Fibroblast of gingiva (primary cell): Measurements from ENCODE around the gene CALML4.

Source experiments
- DNase-seq: peaks from one replicate; pipeline ENCODE4 v3.0.0-alpha.2; 2011; ENCODE audit warnings: low read depth

CALML4 gene

DNA sequence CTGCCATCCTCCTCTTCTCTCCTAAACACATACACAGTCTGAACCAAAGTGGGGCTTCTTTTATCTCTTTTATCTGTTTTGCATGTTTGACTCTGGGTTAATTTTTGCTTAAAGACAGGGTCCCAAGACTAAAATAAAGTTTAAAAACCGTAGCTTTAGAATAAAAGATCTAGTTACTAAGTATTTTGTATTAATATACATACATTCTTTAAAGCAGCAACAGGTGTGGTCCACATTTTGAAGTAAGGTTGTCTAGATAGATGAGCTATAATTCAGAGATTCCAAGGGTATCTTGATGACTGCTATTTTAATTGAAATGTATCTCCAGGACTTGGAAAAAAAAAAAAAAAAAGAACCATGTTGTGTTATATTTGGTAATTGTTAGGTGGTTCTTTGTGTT, 61.3 kb downstream of the CALML4 start:
- no peak for DNase-seq

DNA sequence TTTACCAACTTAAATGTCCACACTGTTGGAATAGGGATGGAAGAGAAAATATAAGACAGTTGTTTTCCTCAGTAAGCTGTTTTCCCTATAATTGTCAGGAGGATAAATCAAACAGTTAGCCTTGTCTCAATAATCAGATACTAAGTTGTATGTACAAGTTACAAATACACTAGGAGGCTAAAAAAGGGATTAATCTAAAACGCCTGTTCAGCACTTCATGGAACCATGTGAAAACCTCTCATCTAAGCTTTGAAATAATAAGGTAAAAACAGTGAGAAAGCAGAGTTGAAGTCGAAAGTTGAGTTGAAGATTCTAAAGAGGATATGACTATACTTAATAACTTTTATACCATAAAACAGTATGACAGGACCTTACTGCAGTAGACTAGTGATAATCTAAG, 62.0 kb downstream of the CALML4 start:
- no peak for DNase-seq
